ENCODE measurements around the gene KIF11. TPM values are rescaled to one million over a fixed set of nuclear protein-coding genes. Genes with fewer than 3 reads are reported as not detected.

KIF11 gene
- total and polyA plus RNA-seq, 9 of the 15 experiments (the other 6 are each of a cell fraction or from before 2014, with no cell fraction given): 11.3 to 54.4 (median 29.2) TPM

GRCh38 chr10:92592761-92593618, at the start of gene KIF11 (continued):
- TF ChIP-seq ZNF740 (CRISPR knock-in tag; IDR thresholded peaks at IDR 0.05) (no peak), ZNF740 (tag; IDR thresholded peaks at IDR 0.05) (no peak), SMARCA5 (IDR thresholded peaks at IDR 0.05) (no peak), RB1 (IDR thresholded peaks at IDR 0.05; ENCODE audit: low read depth) (peak; percentile 72), POLR2B (IDR thresholded peaks at IDR 0.05; ENCODE audit: low read depth, partially characterized antibody) (peak; percentile 92), ILK (tag; IDR thresholded peaks at IDR 0.05; ENCODE audit: borderline replicate concordance, low read depth) (no peak), GABPB1 (CRISPR knock-in tag; IDR thresholded peaks at IDR 0.05) (peak; percentile 67; the same call in 1 of the 2 replicates), ZNF76 (CRISPR knock-in tag; IDR thresholded peaks at IDR 0.05; ENCODE audit: borderline replicate concordance) (no peak), RBM22 (IDR thresholded peaks at IDR 0.05; ENCODE audit: low read depth, low read length, poor library complexity, severe bottlenecking) (no peak), TRIM24 (IDR thresholded peaks at IDR 0.05) (peak in 1 of 2 experiments; percentile 33; a peak in 2 of 4 replicates), ATF1 (CRISPR knock-in tag; IDR thresholded peaks at IDR 0.05) (no peak), ATF1 (tag; IDR thresholded peaks at IDR 0.05) (peak; percentile 53), RUNX1 (IDR thresholded peaks at IDR 0.05; ENCODE audit: low read depth) (no peak), ZNF507 (tag; conservative IDR thresholded peaks at IDR 0.05) (no peak), RFX5 (IDR thresholded peaks at IDR 0.05; ENCODE audit: low read depth, low read length) (no peak), BCOR (IDR thresholded peaks at IDR 0.05) (no peak), ZNF253 (CRISPR knock-in tag; conservative IDR thresholded peaks at IDR 0.05) (no peak), XRCC3 (IDR thresholded peaks at IDR 0.05) (no peak), ARNT (IDR thresholded peaks at IDR 0.05) (peak in 1 of 2 experiments; percentile 70; a peak in 1 of 4 replicates), NUFIP1 (IDR thresholded peaks at IDR 0.05; ENCODE audit: partially characterized antibody) (no peak), CREM (IDR thresholded peaks at IDR 0.05; ENCODE audit: low read depth) (peak; percentile 30), L3MBTL2 (IDR thresholded peaks at IDR 0.05) (peak; percentile 38; the same call in 1 of the 2 replicates), ZNF778 (CRISPR knock-in tag; IDR thresholded peaks at IDR 0.05) (no peak), CREB1 (IDR thresholded peaks at IDR 0.05) (0 out of 2 replicates have a peak, but pooled peaks have one; percentile 32), CREB1 (CRISPR knock-in tag; IDR thresholded peaks at IDR 0.05) (peak; percentile 40; the same call in 1 of the 2 replicates), KLF10 (CRISPR knock-in tag; IDR thresholded peaks at IDR 0.05) (no peak)
- TF ChIP-seq, protein P1, sequence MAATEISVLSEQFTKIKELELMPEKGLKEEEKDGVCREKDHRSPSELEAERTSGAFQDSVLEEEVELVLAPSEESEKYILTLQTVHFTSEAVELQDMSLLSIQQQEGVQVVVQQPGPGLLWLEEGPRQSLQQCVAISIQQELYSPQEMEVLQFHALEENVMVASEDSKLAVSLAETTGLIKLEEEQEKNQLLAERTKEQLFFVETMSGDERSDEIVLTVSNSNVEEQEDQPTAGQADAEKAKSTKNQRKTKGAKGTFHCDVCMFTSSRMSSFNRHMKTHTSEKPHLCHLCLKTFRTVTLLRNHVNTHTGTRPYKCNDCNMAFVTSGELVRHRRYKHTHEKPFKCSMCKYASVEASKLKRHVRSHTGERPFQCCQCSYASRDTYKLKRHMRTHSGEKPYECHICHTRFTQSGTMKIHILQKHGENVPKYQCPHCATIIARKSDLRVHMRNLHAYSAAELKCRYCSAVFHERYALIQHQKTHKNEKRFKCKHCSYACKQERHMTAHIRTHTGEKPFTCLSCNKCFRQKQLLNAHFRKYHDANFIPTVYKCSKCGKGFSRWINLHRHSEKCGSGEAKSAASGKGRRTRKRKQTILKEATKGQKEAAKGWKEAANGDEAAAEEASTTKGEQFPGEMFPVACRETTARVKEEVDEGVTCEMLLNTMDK (IDR thresholded peaks at IDR 0.05; ENCODE audit: borderline replicate concordance, insufficient read depth, low read depth, low read length, poor library complexity, severe bottlenecking): peak; percentile 70
- TF ChIP-seq, protein P2, sequence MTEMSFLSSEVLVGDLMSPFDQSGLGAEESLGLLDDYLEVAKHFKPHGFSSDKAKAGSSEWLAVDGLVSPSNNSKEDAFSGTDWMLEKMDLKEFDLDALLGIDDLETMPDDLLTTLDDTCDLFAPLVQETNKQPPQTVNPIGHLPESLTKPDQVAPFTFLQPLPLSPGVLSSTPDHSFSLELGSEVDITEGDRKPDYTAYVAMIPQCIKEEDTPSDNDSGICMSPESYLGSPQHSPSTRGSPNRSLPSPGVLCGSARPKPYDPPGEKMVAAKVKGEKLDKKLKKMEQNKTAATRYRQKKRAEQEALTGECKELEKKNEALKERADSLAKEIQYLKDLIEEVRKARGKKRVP (CRISPR knock-in tag; IDR thresholded peaks at IDR 0.05): no peak

Data from K562 (cell line).